Activated CD8-positive, alpha-beta T cell treated with anti-CD3 and anti-CD28 coated beads for 36 hours (primary cell): ENCODE data around the gene NFATC2. TPM values are rescaled to one million over a fixed set of nuclear protein-coding genes. Genes with fewer than 3 reads are reported as not detected.

Experiments used
- ATAC-seq: fragments of 200-7000 bp; cut with Tn5 transposase; one replicate; pipeline ENCODE4 v1.10.0; 2021; ENCODE audit warnings: mild to moderate bottlenecking, moderate library complexity
- CTCF ChIA-PET: fragments of 350-600 bp; sonication (Branson Sonifier 250); formaldehyde crosslinking; loops from one replicate; lab custom pipeline; 2021; ENCODE audit warnings: antibody characterized with exemption; lab: Charles Lee
- POLR2A ChIA-PET: fragments of 350-600 bp; sonication (Branson Sonifier 250); formaldehyde crosslinking; loops from one replicate; lab custom pipeline; 2021; ENCODE audit warnings: antibody characterized with exemption; lab: Charles Lee
- DNase-seq: peaks from one replicate; pipeline ENCODE4 v3.0.0-alpha.2; 2020
- H3K27ac Mint-ChIP-seq: one replicate; pipeline ENCODE4 v1.8.0; 2021; ENCODE audit warnings: mild to moderate bottlenecking, mixed read lengths
- H3K27me3 Mint-ChIP-seq: one replicate; pipeline ENCODE4 v1.8.0; 2021; ENCODE audit warnings: mixed read lengths
- H3K36me3 Mint-ChIP-seq: one replicate; pipeline ENCODE4 v1.8.0; 2021; ENCODE audit warnings: low read depth, mixed read lengths
- H3K4me1 Mint-ChIP-seq: one replicate; pipeline ENCODE4 v1.8.0; 2021; ENCODE audit warnings: low read depth, mixed read lengths
- H3K4me3 Mint-ChIP-seq: one replicate; pipeline ENCODE4 v1.8.0; 2021; ENCODE audit warnings: mild to moderate bottlenecking, moderate library complexity, mixed read lengths
- H3K9me3 Mint-ChIP-seq: one replicate; pipeline ENCODE4 v1.8.0; 2021; ENCODE audit warnings: mixed read lengths
- intact Hi-C: fragments of 100-400 bp; cut with micrococcal nuclease; formaldehyde crosslinking; loops from one replicate; pipeline ENCODE4 v1.10.0; 2022
- total RNA-seq, 2 experiments: library from RNA; stranded (reverse); gene quantifications; one replicate each; pipeline ENCODE4 v1.2.3, GENCODE V29; 2021
- TF ChIP-seq, protein P1 (sequence below): fragments of 200-600 bp; IDR thresholded peaks from one replicate; pipeline ENCODE4 v1.8.0; 2022; ENCODE audit warnings: antibody characterized with exemption, mild to moderate bottlenecking

Gene NFATC2
- total RNA-seq, 2 experiments from 2014 or later, result 38.3 to 40.9 TPM

DNA sequence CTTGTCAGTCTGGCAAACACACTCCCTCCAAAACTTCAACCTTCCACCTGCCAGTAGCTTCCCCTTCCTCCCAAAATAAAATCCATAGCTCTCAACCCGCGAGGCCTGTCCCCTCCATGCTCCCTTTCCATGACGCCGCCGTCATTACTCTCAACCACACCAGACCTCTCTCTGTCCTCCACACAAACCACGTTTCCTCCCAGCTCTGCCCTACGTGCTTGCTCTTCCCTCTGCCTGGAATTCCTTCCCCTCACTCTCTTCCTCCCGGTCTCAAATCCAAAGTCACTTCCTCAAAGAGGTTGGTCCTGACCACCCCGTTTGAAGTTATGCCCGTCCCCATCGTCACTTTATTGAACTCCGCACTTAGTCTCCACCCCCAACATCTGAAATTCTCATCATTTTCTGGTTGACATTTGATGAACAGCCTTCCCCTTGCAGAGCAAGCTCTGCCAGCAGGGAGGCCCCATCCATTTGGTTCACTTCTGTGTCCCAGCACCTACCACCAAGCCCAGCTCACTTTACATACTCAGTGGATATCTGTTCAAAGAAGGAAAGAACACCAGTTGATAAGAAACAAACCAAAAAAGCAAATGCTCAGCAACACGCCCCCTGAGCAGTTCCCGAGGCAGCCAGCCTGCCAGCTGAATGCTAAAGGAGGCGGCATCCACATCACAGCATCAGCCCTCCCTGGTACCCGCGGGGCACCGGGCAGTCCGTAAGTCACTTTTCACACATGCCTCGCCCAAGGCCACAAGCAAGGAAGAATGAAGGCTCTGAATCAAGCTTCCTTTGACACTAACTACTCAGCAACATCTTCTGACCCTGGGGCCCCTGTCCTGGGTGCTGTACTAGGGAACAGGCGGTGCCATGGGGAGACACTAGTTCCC, 125.0 kb downstream of the NFATC2 start:
- no peak for ATAC-seq

DNA sequence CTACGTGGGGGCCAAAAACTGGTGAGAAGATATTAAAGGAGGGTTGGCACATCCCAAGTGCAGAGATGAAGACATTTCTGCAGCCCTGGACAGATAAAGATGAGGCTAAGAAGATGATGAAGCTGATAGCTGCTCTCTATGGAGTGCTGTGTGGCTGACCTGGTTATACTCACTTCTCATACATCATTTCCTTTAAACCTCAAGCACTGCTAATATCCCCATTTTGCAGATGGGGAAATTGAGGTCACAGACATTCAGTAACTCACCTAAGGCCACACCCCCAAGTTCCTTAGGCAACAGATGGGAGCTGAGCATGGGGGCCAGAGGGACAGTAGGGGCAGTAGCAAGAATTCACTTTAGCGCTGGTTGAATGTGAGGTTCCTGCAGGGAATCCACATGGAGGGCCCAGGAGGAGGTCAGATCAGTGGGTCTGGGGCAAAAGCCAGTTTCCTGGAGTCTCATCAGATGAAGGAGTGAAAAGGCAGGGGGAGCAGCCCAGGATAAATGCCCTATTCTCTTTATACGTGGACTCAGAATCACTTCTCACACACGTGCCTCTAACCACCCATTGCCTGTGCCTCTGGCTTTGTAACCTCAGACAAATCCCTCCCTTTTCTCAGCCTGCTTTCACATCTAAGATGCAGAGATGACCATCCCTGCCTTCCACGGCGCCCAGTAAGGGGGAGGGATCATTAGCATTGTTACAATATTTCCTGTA, 125.8 kb downstream of the NFATC2 start:
- peak; percentile 18 for DNase-seq
- no peaks in the 10 kb centered on the region for H3K27me3 Mint-ChIP-seq
- H3K4me1 Mint-ChIP-seq, result peaks cover 73% of the 10 kb centered on the region
- peak overlapping the region; percentile 86 for H3K27ac Mint-ChIP-seq
- ChIA-PET POLR2A (interaction anchor here (1.0 to 5.9 kb wide), 4 partner anchors 12 to 124 kb away, joined by 3 to 31 read pairs (median 6); no protein-coding TSS in a partner anchor), CTCF (interaction anchor here (1.3 to 1.5 kb wide), 3 partner anchors 9 to 178 kb away, joined by 5 to 6 read pairs (median 5); no protein-coding TSS in a partner anchor)
- TF ChIP-seq, protein P1, sequence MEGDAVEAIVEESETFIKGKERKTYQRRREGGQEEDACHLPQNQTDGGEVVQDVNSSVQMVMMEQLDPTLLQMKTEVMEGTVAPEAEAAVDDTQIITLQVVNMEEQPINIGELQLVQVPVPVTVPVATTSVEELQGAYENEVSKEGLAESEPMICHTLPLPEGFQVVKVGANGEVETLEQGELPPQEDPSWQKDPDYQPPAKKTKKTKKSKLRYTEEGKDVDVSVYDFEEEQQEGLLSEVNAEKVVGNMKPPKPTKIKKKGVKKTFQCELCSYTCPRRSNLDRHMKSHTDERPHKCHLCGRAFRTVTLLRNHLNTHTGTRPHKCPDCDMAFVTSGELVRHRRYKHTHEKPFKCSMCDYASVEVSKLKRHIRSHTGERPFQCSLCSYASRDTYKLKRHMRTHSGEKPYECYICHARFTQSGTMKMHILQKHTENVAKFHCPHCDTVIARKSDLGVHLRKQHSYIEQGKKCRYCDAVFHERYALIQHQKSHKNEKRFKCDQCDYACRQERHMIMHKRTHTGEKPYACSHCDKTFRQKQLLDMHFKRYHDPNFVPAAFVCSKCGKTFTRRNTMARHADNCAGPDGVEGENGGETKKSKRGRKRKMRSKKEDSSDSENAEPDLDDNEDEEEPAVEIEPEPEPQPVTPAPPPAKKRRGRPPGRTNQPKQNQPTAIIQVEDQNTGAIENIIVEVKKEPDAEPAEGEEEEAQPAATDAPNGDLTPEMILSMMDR, result no peak
- intact Hi-C loops, result no loop called here
- H3K9me3 Mint-ChIP-seq, result no peaks in the 10 kb centered on the region
- ATAC-seq, result peak; percentile 38
- peaks cover 48% of the 10 kb centered on the region for H3K36me3 Mint-ChIP-seq
- H3K4me3 Mint-ChIP-seq, result no peak overlapping the region

More for the DNA sequence above, 125.0 kb downstream of the NFATC2 start:
- DNase-seq, result peak; percentile 14
- intact Hi-C loops, result no loop called here
- ChIA-PET CTCF (interaction anchor here (0.8 to 1.5 kb wide), 5 partner anchors 9 to 177 kb away, joined by 3 to 6 read pairs (median 5); no protein-coding TSS in a partner anchor), POLR2A (interaction anchor here (1.0 to 5.9 kb wide), 4 partner anchors 12 to 123 kb away, joined by 3 to 31 read pairs (median 6); no protein-coding TSS in a partner anchor)
- peaks cover 54% of the 10 kb centered on the region for H3K36me3 Mint-ChIP-seq
- peak overlapping the region; percentile 86 for H3K27ac Mint-ChIP-seq
- no peaks in the 10 kb centered on the region for H3K27me3 Mint-ChIP-seq
- no peaks in the 10 kb centered on the region for H3K9me3 Mint-ChIP-seq
- H3K4me1 Mint-ChIP-seq, result peaks cover 75% of the 10 kb centered on the region
- TF ChIP-seq, protein P1, result no peak
- H3K4me3 Mint-ChIP-seq, result peak overlapping the region; percentile 2

DNA sequence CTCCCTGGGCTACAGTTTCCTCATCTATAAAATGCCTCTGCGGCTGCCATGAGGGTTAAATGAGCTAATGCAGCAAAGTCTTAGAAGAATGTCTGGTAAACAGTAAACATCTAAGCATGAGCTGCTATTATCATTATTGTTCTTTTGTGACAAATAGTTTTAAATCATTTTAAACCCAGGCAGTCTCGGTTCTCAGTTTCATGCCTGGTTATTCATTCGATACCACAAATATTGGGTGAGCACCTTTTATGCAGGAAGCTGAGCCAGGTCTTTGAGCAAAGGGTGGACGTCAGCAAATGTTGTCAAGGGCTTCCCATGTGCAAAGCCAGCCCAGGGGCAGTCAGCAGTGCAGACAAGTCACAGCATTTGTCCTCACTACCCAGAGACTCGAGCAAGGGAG, 128.7 kb downstream of the NFATC2 start:
- DNase-seq (no peak), ATAC-seq (peak; percentile 52)
- intact Hi-C loops, result no loop called here
- Mint-ChIP-seq H3K4me3 (no peak overlapping the region), H3K27ac (peak overlapping the region; percentile 75), H3K9me3 (no peaks in the 10 kb centered on the region), H3K36me3 (peaks cover 55% of the 10 kb centered on the region), H3K4me1 (peaks cover 72% of the 10 kb centered on the region), H3K27me3 (no peaks in the 10 kb centered on the region)
- POLR2A ChIA-PET, result interaction anchor here (5.9 kb wide), 1 partner anchor 9 kb away, joined by 31 read pairs; no protein-coding TSS in a partner anchor
- TF ChIP-seq, protein P1, result no peak
- CTCF ChIA-PET, result interaction anchor here (1.0 kb wide), 1 partner anchor 10 kb away, joined by 4 read pairs; no protein-coding TSS in a partner anchor

DNA sequence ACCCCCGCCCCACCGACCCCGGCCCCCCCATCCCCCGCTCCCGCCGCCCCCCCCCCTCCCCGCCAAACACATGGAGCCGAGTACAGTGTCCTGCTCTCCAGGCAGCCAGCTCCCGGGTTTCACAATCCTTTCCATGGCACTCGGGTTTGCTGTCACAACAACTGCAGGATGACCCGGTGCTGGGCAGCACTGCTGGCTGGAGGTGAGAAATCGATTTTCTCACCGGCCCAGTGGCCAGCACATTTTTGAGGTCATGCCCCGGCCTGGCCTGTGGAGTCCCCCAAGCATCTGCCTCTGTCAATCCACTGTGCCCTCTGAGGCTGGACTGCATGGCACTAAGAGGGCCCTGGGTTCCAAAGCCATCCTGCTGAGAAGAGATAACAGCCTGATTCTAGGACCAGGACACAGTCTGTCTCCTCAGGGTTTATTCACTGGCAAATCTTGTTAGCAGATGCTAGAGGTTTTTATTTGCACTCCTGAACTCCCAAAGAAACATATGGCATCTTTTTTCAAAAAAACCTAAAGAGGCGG, 129.5 kb downstream of the NFATC2 start:
- Mint-ChIP-seq H3K36me3 (peaks cover 62% of the 10 kb centered on the region), H3K9me3 (no peaks in the 10 kb centered on the region), H3K27ac (peak overlapping the region; percentile 61)

More for the DNA sequence above, 129.5 kb downstream of the NFATC2 start:
- ChIA-PET POLR2A (interaction anchor here (0.9 to 5.9 kb wide), 3 partner anchors 8 to 12 kb away, joined by 4 to 31 read pairs (median 4); no protein-coding TSS in a partner anchor), CTCF (no interaction called here)
- TF ChIP-seq, protein P1, result no peak
- DNase-seq (no peak), ATAC-seq (no peak)
- Mint-ChIP-seq H3K4me1 (peaks cover 70% of the 10 kb centered on the region), H3K4me3 (no peak overlapping the region), H3K27me3 (no peaks in the 10 kb centered on the region)
- intact Hi-C loops, result no loop called here
